ENCODE data around the gene SEMA6B.

The SEMA6B gene

DNA sequence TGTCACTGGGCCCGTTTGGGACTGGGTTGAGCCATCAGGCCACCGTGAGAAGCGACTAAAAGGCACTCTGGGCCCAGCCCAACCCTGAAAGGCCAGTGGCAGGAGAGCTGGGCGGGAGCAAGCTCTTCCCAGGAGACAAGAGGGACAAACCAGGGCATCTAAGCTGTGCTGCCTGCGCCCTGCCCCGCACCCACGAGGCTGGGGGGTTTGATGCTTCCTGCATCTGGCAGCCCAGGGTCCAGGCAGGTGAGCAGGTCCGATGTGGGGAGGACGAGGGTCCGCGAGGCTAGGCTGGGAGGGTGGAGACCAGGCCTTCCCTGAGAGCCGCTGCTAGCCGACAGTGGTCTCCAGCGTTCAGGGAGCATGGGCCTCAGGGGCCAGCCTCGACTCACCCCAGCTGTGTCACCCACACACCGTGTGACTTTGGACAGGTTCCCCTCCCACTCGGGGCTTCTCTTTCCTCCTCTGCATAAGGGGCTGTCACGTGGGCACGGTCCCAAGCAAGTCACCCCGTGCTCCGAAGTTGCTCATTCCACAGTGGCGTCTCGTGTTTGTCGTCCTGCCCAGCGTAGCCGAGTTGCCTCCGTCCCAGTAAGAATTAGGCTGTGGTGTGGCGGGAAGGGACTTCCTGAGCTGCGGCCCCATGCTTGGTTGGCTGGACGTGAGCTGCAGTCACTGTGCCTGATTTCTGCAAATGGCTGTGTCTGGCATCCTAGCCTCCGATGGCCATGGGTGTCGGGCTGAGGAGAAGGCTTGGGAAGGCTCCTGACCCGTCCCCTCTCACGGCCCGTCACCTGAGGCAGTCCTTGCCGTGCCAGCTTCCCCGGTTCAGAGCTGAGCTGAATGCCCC is 57.0 kb downstream of the SEMA6B start:
- Histone ChIP-seq H3K4me1 (ENCODE audit: control insufficient read depth in 1 of 2, insufficient read depth in 2 of 2, low read length in 2 of 2) (no peaks in the 10 kb centered on the region), H3K79me2 (ENCODE audit: control insufficient read depth, insufficient read depth, low read length, poor library complexity) (no peaks in the 10 kb centered on the region), H2AK5ac (ENCODE audit: low read length) (no peak overlapping the region), H2BK120ac (ENCODE audit: insufficient read depth, low read length, poor library complexity) (no peak overlapping the region), H4K8ac (ENCODE audit: low read depth, low read length) (no peak overlapping the region), H3K4ac (ENCODE audit: low read depth, low read length) (no peak overlapping the region), H3K79me1 (ENCODE audit: low read length) (no peaks in the 10 kb centered on the region), H2BK12ac (ENCODE audit: low read length) (no peak overlapping the region), H3K27ac (ENCODE audit: low read depth, low read length) (no peak overlapping the region), H3K14ac (ENCODE audit: low read length) (no peak overlapping the region), H4K91ac (ENCODE audit: low read depth, low read length) (no peak overlapping the region), H3K27me3 (ENCODE audit: insufficient read depth, low read length) (no peaks in the 10 kb centered on the region), H3K9ac (ENCODE audit: low read length) (no peak overlapping the region), H3K9me3 (ENCODE audit: insufficient read depth, low read depth, low read length) (no peaks in the 10 kb centered on the region), H3K36me3 (ENCODE audit: control insufficient read depth in 1 of 2, insufficient read depth in 2 of 2, low read length in 2 of 2) (peaks cover 76 to 78% of the 10 kb centered on the region in 2 experiments), H3K4me2 (ENCODE audit: low read length) (no peak overlapping the region), H3K4me3 (ENCODE audit: low read depth, low read length) (no peak overlapping the region), H4K12ac (ENCODE audit: low read depth, low read length) (no peak overlapping the region), H3K23ac (ENCODE audit: low read length) (no peak overlapping the region), H3K18ac (ENCODE audit: low read length) (no peak overlapping the region), H2BK5ac (ENCODE audit: low read depth, low read length, poor library complexity) (no peak overlapping the region), H2AFZ (ENCODE audit: insufficient read depth, low read length, poor library complexity) (no peak overlapping the region)
- no CpG with 5 or more reads among the region's 37 CpGs for WGBS (ENCODE audit: extremely low coverage, insufficient coverage, insufficient read length)
- DNase-seq = no peak

DNA sequence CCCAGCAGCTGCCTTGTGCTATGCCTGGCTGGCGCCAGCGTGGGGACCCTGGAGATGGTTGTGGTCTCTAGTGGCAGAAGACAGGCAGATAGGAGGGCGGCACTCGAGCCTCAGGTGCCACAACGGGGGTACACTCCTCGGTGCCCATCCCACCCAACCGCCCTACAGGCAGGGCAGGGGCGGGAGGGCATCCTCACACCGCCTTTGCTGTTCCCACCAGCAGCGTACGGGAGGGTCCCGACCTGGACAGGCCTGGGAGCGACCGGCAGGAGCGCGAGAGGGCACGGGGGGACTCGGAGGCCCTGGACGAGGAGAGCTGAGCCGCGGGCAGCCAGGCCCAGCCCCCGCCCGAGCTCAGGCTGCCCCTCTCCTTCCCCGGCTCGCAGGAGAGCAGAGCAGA is 57.8 kb downstream of the SEMA6B start:
- no peak overlapping the region for H3K27ac ChIP-seq (ENCODE audit: low read depth, low read length)
- H3K4me1 ChIP-seq (ENCODE audit: control insufficient read depth in 1 of 2, insufficient read depth in 2 of 2, low read length in 2 of 2) = no peaks in the 10 kb centered on the region
- no peaks in the 10 kb centered on the region for H3K79me2 ChIP-seq (ENCODE audit: control insufficient read depth, insufficient read depth, low read length, poor library complexity)
- H3K18ac ChIP-seq (ENCODE audit: low read length) = no peak overlapping the region
- H2BK12ac ChIP-seq (ENCODE audit: low read length) = no peak overlapping the region
- WGBS (ENCODE audit: extremely low coverage, insufficient coverage, insufficient read length) = no CpG with 5 or more reads among the region's 25 CpGs
- no peaks in the 10 kb centered on the region for H3K27me3 ChIP-seq (ENCODE audit: insufficient read depth, low read length)
- H3K14ac ChIP-seq (ENCODE audit: low read length) = no peak overlapping the region
- H4K12ac ChIP-seq (ENCODE audit: low read depth, low read length) = no peak overlapping the region
- H2BK5ac ChIP-seq (ENCODE audit: low read depth, low read length, poor library complexity) = no peak overlapping the region
- H4K91ac ChIP-seq (ENCODE audit: low read depth, low read length) = no peak overlapping the region
- H3K23ac ChIP-seq (ENCODE audit: low read length) = no peak overlapping the region
- no peak overlapping the region for H3K4me3 ChIP-seq (ENCODE audit: low read depth, low read length)
- no peak overlapping the region for H2AFZ ChIP-seq (ENCODE audit: insufficient read depth, low read length, poor library complexity)
- H3K36me3 ChIP-seq (ENCODE audit: control insufficient read depth in 1 of 2, insufficient read depth in 2 of 2, low read length in 2 of 2) = peaks cover 77 to 84% of the 10 kb centered on the region in 2 experiments
- H3K4me2 ChIP-seq (ENCODE audit: low read length) = no peak overlapping the region
- no peak overlapping the region for H2BK120ac ChIP-seq (ENCODE audit: insufficient read depth, low read length, poor library complexity)
- H3K9me3 ChIP-seq (ENCODE audit: insufficient read depth, low read depth, low read length) = no peaks in the 10 kb centered on the region
- DNase-seq = no peak
- H4K8ac ChIP-seq (ENCODE audit: low read depth, low read length) = no peak overlapping the region
- H3K79me1 ChIP-seq (ENCODE audit: low read length) = no peaks in the 10 kb centered on the region
- no peak overlapping the region for H3K4ac ChIP-seq (ENCODE audit: low read depth, low read length)
- no peak overlapping the region for H3K9ac ChIP-seq (ENCODE audit: low read length)
- no peak overlapping the region for H2AK5ac ChIP-seq (ENCODE audit: low read length)

DNA sequence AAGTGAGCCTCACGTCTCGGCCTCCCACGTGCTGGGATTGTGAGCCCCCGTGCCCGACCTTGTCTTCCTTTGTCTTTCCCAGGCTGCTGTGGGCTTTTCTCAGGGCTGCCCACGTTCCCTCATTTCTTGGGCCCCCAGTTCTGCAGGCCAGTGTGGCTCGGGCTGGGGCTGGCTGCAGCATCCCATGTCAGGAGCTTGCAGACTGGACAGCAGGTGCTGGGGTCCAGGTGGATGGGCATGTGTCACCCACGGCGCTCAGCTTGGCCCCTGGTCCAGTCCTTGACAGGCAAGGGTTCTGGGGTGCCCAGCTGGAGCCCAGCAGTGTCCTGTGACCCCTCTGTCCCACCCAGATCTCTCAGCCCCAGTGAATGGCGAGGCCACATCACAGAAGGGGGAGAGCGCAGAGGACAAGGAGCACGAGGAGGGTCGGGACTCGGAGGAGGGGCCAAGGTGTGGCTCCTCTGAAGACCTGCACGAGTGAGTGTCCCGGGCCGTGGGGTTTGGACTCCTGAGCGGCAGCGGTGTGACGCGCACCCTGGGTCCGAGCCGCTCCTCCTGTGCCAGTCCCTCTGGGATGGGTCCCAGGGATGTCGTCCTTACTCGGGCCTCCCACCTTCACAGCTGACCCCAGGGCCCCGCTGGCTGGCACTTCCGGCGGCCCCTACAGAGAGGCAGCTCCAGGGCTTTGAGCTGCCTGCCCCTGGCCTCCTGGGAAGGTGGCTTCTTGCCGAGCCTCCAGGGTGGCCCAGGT is 58.5 kb downstream of the SEMA6B start:
- Histone ChIP-seq H3K18ac (ENCODE audit: low read length) (no peak overlapping the region), H2AK5ac (ENCODE audit: low read length) (no peak overlapping the region), H3K79me1 (ENCODE audit: low read length) (no peaks in the 10 kb centered on the region), H3K4ac (ENCODE audit: low read depth, low read length) (no peak overlapping the region), H3K27me3 (ENCODE audit: insufficient read depth, low read length) (no peaks in the 10 kb centered on the region), H4K91ac (ENCODE audit: low read depth, low read length) (no peak overlapping the region), H3K4me2 (ENCODE audit: low read length) (no peak overlapping the region), H4K8ac (ENCODE audit: low read depth, low read length) (no peak overlapping the region), H3K14ac (ENCODE audit: low read length) (no peak overlapping the region), H3K9me3 (ENCODE audit: insufficient read depth, low read depth, low read length) (no peaks in the 10 kb centered on the region), H3K9ac (ENCODE audit: low read length) (no peak overlapping the region), H2AFZ (ENCODE audit: insufficient read depth, low read length, poor library complexity) (no peak overlapping the region), H3K79me2 (ENCODE audit: control insufficient read depth, insufficient read depth, low read length, poor library complexity) (no peaks in the 10 kb centered on the region), H2BK5ac (ENCODE audit: low read depth, low read length, poor library complexity) (no peak overlapping the region), H3K4me1 (ENCODE audit: control insufficient read depth in 1 of 2, insufficient read depth in 2 of 2, low read length in 2 of 2) (no peaks in the 10 kb centered on the region), H3K27ac (ENCODE audit: low read depth, low read length) (no peak overlapping the region), H2BK12ac (ENCODE audit: low read length) (no peak overlapping the region), H4K12ac (ENCODE audit: low read depth, low read length) (no peak overlapping the region), H3K36me3 (ENCODE audit: control insufficient read depth in 1 of 2, insufficient read depth in 2 of 2, low read length in 2 of 2) (peaks cover 79 to 90% of the 10 kb centered on the region in 2 experiments), H3K4me3 (ENCODE audit: low read depth, low read length) (no peak overlapping the region), H3K23ac (ENCODE audit: low read length) (no peak overlapping the region), H2BK120ac (ENCODE audit: insufficient read depth, low read length, poor library complexity) (no peak overlapping the region)
- no CpG with 5 or more reads among the region's 29 CpGs for WGBS (ENCODE audit: extremely low coverage, insufficient coverage, insufficient read length)
- no peak for DNase-seq

DNA sequence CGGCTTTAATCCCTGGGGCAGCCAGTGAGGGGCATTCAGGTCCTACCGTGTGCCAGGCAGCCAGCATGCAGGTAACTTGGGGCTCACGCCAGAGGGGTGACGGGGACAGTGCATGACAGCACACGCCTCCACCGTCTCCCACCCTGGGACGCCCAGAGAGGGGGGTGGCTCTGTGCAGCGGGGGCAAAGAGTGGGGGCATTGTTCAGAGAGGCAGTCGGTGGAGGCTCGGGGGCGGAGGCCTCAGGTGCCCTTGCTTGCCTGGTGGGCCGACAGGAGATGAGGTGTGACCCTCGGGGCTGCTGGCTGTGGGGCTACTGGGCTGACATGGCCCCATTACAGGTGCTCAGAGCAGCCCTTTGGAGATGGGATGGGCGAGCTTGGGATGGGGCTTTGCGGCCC is 59.6 kb downstream of the SEMA6B start:
- Histone ChIP-seq H3K36me3 (ENCODE audit: control insufficient read depth in 1 of 2, insufficient read depth in 2 of 2, low read length in 2 of 2) (peaks cover 75 to 87% of the 10 kb centered on the region in 2 experiments), H4K12ac (ENCODE audit: low read depth, low read length) (no peak overlapping the region), H3K23ac (ENCODE audit: low read length) (no peak overlapping the region), H3K9me3 (ENCODE audit: insufficient read depth, low read depth, low read length) (no peaks in the 10 kb centered on the region), H3K18ac (ENCODE audit: low read length) (no peak overlapping the region), H2BK5ac (ENCODE audit: low read depth, low read length, poor library complexity) (no peak overlapping the region), H3K4ac (ENCODE audit: low read depth, low read length) (no peak overlapping the region), H3K9ac (ENCODE audit: low read length) (no peak overlapping the region), H4K8ac (ENCODE audit: low read depth, low read length) (no peak overlapping the region), H3K4me1 (ENCODE audit: control insufficient read depth in 1 of 2, insufficient read depth in 2 of 2, low read length in 2 of 2) (no peaks in the 10 kb centered on the region), H3K14ac (ENCODE audit: low read length) (no peak overlapping the region), H3K27me3 (ENCODE audit: insufficient read depth, low read length) (no peaks in the 10 kb centered on the region), H3K79me2 (ENCODE audit: control insufficient read depth, insufficient read depth, low read length, poor library complexity) (no peaks in the 10 kb centered on the region), H4K91ac (ENCODE audit: low read depth, low read length) (no peak overlapping the region), H2AK5ac (ENCODE audit: low read length) (no peak overlapping the region), H2AFZ (ENCODE audit: insufficient read depth, low read length, poor library complexity) (no peak overlapping the region), H3K79me1 (ENCODE audit: low read length) (no peaks in the 10 kb centered on the region), H2BK12ac (ENCODE audit: low read length) (no peak overlapping the region), H3K4me2 (ENCODE audit: low read length) (no peak overlapping the region), H3K4me3 (ENCODE audit: low read depth, low read length) (no peak overlapping the region), H3K27ac (ENCODE audit: low read depth, low read length) (no peak overlapping the region), H2BK120ac (ENCODE audit: insufficient read depth, low read length, poor library complexity) (no peak overlapping the region)
- no peak for DNase-seq
- WGBS (ENCODE audit: extremely low coverage, insufficient coverage, insufficient read length) = no CpG with 5 or more reads among the region's 15 CpGs
